ENCODE measurements around the gene ARHGAP19. TPM values are rescaled to one million over a fixed set of nuclear protein-coding genes. Genes with fewer than 3 reads are reported as not detected.

Gene ARHGAP19, protein sequence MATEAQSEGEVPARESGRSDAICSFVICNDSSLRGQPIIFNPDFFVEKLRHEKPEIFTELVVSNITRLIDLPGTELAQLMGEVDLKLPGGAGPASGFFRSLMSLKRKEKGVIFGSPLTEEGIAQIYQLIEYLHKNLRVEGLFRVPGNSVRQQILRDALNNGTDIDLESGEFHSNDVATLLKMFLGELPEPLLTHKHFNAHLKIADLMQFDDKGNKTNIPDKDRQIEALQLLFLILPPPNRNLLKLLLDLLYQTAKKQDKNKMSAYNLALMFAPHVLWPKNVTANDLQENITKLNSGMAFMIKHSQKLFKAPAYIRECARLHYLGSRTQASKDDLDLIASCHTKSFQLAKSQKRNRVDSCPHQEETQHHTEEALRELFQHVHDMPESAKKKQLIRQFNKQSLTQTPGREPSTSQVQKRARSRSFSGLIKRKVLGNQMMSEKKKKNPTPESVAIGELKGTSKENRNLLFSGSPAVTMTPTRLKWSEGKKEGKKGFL
- total RNA-seq (2021) = 30.5 and 33.2 TPM in 2 replicates
- long read RNA-seq, full-length matches to known transcripts = 22 of 45 reads
- long read RNA-seq, partial matches to known transcripts = 11 of 45 reads
- long read RNA-seq, other reads (novel, unspliced or antisense) = 12 of 45 reads

DNA sequence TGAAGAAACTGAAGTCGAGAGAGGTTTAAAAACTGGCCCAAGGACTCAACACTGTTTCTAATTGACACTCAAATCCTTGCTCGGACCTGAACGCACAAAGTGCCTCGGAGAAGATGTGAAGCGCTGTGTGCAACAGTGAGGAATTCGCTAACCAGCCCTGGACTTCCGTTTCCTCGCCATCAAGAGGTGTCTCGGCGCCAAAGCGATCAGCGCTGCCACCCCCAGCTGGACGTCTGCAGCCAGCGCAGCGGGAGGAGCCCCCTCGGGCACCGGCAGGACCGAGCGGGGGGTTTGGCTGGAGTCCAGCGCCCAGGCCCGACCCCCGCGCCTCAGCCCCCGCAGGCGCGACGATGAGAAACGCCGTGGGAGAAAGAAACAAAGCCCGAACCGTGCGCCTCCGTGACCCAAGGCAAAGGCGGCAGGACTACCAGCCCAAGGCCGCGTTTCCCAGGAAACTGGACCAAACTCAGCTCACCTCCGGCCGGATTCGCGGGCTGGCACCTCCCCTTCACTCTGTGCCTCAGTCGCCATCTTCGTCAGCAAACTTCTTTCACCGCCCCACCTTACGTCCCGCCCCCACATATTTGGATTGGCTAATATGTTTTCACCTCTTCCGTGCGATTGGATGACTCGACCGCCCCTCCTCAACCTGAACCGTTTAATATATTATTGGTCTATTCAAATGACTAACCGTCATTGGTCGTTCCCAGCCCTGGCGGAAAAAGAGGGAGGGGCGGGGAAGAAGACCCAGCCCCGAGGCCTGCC is at the start of gene ARHGAP19:
TSS of gene ARHGAP19 (minus strand) at position 541 of the 765 bp plus-strand sequence. CDS start at position 531, 10 bp downstream.
- no peak within 1 kb of the TSS for H2BK15ac ChIP-seq (ENCODE audit: low read depth, low read length)
- no peaks in the 10 kb centered on the region for H3K4me1 ChIP-seq (ENCODE audit: insufficient read depth, low read length)
- peak within 1 kb of the TSS; percentile 79; the same call in 1 of the 2 replicates for H3K14ac ChIP-seq (ENCODE audit: insufficient read depth, low read length)
- no peak within 1 kb of the TSS for H2BK120ac ChIP-seq (ENCODE audit: low read depth, low read length, poor library complexity, severe bottlenecking)
- H3K23ac ChIP-seq (ENCODE audit: insufficient read length, low read depth, low read length) = no peak within 1 kb of the TSS
- H3K18ac ChIP-seq (ENCODE audit: insufficient read length, low read depth, low read length) = peak within 1 kb of the TSS; percentile 72
- H3K79me1 ChIP-seq (ENCODE audit: insufficient read depth, low read depth, low read length, poor library complexity, severe bottlenecking) = no peaks in the 10 kb centered on the region
- no peak within 1 kb of the TSS for H3T11ph ChIP-seq (ENCODE audit: low read length)
- no peak within 1 kb of the TSS for H3K56ac ChIP-seq (ENCODE audit: insufficient read length, low read depth, low read length)
- H3K79me2 ChIP-seq (ENCODE audit: insufficient read depth, low read length) = no peaks in the 10 kb centered on the region
- H3K9me3 ChIP-seq (ENCODE audit: control insufficient read depth, low read depth, low read length) = no peaks in the 10 kb centered on the region
- H4K20me1 ChIP-seq (ENCODE audit: control insufficient read depth, insufficient read depth, insufficient read length) = no peaks in the 10 kb centered on the region
- H3K23me2 ChIP-seq (ENCODE audit: insufficient read length, low read depth, low read length, poor library complexity, severe bottlenecking) = no peaks in the 10 kb centered on the region
- H3K4me3 Mint-ChIP-seq = peak within 1 kb of the TSS; percentile 81 to 91
- TF ChIP-seq, protein P1, sequence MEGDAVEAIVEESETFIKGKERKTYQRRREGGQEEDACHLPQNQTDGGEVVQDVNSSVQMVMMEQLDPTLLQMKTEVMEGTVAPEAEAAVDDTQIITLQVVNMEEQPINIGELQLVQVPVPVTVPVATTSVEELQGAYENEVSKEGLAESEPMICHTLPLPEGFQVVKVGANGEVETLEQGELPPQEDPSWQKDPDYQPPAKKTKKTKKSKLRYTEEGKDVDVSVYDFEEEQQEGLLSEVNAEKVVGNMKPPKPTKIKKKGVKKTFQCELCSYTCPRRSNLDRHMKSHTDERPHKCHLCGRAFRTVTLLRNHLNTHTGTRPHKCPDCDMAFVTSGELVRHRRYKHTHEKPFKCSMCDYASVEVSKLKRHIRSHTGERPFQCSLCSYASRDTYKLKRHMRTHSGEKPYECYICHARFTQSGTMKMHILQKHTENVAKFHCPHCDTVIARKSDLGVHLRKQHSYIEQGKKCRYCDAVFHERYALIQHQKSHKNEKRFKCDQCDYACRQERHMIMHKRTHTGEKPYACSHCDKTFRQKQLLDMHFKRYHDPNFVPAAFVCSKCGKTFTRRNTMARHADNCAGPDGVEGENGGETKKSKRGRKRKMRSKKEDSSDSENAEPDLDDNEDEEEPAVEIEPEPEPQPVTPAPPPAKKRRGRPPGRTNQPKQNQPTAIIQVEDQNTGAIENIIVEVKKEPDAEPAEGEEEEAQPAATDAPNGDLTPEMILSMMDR (conservative IDR thresholded peaks at IDR 0.05) = no peak
- no peak within 1 kb of the TSS for H4K5ac ChIP-seq (ENCODE audit: insufficient read length, low read depth, low read length)
- H2AK5ac ChIP-seq (ENCODE audit: insufficient read length, low read length) = no peak within 1 kb of the TSS
- H3K27me3 ChIP-seq (ENCODE audit: insufficient read depth, low read length) = no peaks in the 10 kb centered on the region
- H3K36me3 Mint-ChIP-seq (ENCODE audit: insufficient read depth in 1 of 3, low read depth in 3 of 3) = peaks cover 9 to 28% (median 9%) of the 10 kb centered on the region in 3 experiments
- H2BK20ac ChIP-seq (ENCODE audit: low read depth, low read length, poor library complexity, severe bottlenecking) = no peak within 1 kb of the TSS
- H3K27ac Mint-ChIP-seq = peak within 1 kb of the TSS; percentile 88 to 96 (median 93)
- no peak within 1 kb of the TSS for H4K8ac ChIP-seq (replicated peaks; ENCODE audit: insufficient read length, low read depth, low read length)
- no peak within 1 kb of the TSS for H2AFZ ChIP-seq (ENCODE audit: low read length)
- peak; percentile 98 for DNase-seq
- H3K4ac ChIP-seq (ENCODE audit: low read depth, low read length) = no peak within 1 kb of the TSS
- H3K4me1 Mint-ChIP-seq = peaks cover 18 to 20% of the 10 kb centered on the region in 2 experiments
- H2BK5ac ChIP-seq (ENCODE audit: insufficient read length, low read length) = no peak within 1 kb of the TSS
- peak within 1 kb of the TSS; percentile 32 for H3K27ac ChIP-seq (ENCODE audit: insufficient read length, low read depth, low read length)
- no peaks in the 10 kb centered on the region for H3K27me3 Mint-ChIP-seq (ENCODE audit: low read depth)
- H2BK12ac ChIP-seq (ENCODE audit: insufficient read length, low read depth, low read length) = no peak within 1 kb of the TSS
- no peak within 1 kb of the TSS for H4K91ac ChIP-seq (ENCODE audit: insufficient read length, low read depth, low read length)
- H3K9ac ChIP-seq (ENCODE audit: extremely low read depth, insufficient read length, low read length) = peak within 1 kb of the TSS; percentile 46
- H3K9me3 Mint-ChIP-seq = no peaks in the 10 kb centered on the region; a peak in 1 of 5 replicates
- no CpG with 5 or more reads among the region's 55 CpGs for WGBS (ENCODE audit: extremely low coverage, insufficient read length, low lambda C conversion rate)
- peak within 1 kb of the TSS; percentile 69 for H3K4me2 ChIP-seq (ENCODE audit: insufficient read depth, insufficient read length, low read length)
